HG03103 (cell line): ENCODE data around the gene GTPBP2.
"Not testable (repeated sequence)": the region's sequence is repeated elsewhere in the genome, so short reads cannot be mapped to it uniquely, and the experiment has no call there.

Experiments used
- ATAC-seq: cut with Tn5 transposase; IDR thresholded peaks from one replicate; pipeline ENCODE4 v1.9.1; 2021; ENCODE audit warnings: low read depth; ENCODE audit not compliant: unreplicated experiment

The GTPBP2 gene

GRCh38 chr6:43627008-43627825, 1.8 kb downstream of the GTPBP2 start:
- ATAC-seq, result no peak

DNA sequence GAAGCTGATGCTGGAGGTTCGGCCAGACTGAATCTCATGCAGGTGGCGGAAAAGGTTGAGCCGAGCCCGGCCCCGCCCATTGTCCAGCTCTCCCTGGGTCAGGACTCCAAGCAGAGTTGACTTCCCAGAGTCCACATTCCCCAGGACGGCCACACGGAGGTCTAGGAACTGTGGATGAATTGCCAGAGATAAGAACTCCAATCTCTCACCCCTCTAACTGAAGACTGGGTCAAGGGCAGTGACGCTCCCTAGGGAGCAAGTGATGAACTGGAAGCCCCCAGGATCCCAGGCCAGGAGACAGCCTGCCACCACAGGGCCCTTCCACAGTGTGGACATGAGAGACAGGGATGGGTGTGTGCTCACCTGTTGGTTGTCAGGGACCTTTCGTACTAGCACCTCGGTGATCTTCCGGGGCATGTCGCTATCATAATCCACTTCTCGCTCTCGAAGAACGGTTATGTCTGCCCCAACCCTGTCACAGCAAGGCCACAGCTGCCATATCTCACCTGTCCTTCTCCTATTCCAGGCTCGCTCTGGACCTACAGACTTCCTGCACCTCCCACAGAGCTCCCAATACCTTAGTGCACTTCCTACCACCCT, 3.6 kb downstream of the GTPBP2 start:
- ATAC-seq, result no peak

GRCh38 chr6:43624786-43625288, 4.2 kb downstream of the GTPBP2 start:
- no peak for ATAC-seq

- no peak for ATAC-seq
Observed at GRCh38 chr6:43623880-43624785, 4.9 kb downstream of the GTPBP2 start.

GRCh38 chr6:43622541-43622940, 6.5 kb downstream of the GTPBP2 start:
- no peak for ATAC-seq

- no peak for ATAC-seq
Observed at GRCh38 chr6:43621836-43622180, 7.3 kb downstream of the GTPBP2 start.

DNA sequence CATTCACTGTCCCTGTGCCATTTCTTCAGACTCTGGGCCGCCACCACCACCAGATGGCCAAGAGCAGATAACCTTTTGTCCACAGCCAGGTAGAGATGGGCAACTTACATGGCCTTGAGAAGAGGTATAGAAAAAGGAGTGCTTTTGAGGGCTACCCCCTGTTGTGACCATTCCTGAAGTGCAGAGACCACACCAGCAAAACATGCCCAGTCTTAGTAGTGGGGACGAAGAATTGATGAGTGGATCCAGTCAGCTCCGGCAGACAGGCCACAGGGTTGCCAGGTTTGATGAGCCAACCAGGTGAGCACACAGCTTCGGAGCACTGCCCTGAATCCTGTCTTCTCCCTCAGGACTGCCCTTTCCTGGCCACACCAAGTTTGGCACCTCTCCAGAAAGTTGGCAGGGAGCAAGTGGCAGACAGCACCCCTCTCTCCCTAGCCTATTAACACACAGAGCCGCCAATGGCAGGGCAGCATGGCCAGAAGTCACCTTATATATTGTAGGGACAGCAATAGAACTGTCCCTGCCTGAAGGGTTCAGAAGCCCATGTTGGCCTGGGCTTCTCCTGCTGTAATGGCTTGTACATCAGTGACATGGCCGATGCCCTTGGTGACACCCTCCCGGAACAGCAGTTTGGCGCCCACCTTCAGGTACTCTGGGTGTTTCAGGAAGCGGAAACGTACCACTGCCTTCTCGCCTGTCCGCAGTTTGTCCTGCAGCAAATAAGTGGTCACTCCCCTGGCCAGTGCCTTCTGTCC, 7.8 kb downstream of the GTPBP2 start:
- ATAC-seq, result no peak

DNA sequence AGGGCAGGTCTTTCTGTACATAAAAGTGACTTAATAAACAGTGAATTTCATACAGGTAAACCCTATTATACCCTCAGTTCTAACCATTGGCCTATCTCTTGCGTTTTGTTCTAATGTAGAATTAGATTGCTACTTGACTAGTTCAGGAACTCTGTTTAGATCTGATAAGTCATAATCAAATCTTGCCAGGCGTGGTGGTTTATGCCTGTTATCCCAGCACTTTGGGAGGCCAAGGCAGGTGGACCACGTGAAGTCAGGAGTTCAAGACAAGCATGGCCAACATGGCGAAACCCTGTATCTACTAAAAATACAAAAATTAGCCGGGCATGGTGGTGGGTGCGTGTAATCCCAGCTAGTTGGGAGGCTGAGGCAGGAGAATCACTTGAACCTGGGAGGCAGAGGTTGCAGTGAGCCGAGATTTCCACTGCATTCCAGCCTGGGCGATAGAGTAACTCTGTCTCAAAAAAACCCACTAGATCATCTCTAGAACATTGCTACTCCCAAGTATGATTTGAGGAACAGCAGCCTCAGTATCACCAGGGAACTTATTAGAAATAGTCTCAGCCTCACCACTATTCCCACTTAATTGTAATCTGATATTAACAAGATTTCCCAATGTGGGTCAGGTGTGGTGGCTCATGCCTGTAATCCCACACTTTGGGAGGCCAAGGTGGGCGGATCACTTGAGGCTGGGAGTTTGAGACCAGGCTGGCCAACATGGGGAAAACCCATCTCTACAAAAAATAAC, 12.2 kb downstream of the GTPBP2 start:
- no peak for ATAC-seq

GRCh38 chr6:43614396-43614730, 14.7 kb downstream of the GTPBP2 start:
- no peak for ATAC-seq

- ATAC-seq, result no peak
Observed at GRCh38 chr6:43613721-43614395, 15.2 kb downstream of the GTPBP2 start.

- no peak for ATAC-seq
Observed at GRCh38 chr6:43610431-43610830, 18.6 kb downstream of the GTPBP2 start.

GRCh38 chr6:43609402-43609801, 19.7 kb downstream of the GTPBP2 start:
- no peak for ATAC-seq

DNA sequence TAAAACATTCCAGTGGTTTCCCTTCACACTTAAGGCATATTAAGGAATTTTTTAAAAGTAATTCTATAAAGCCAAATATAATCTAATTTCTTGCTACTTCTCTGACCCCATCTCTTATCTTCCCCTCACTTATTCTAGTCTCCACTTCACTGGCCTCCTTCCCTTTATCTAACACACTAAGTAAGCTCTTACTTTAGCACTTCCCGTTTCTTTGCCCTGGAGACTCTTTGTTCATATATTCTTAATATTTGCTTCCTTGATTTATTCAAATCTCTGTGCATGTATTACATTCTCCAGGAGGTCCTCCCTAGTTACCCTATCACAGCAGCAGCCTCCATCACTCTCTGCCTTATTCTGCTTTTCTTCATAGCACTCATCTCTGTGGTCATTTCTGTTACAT, 20.3 kb downstream of the GTPBP2 start:
- no peak for ATAC-seq

GRCh38 chr6:43608310-43608763, 20.7 kb downstream of the GTPBP2 start:
- ATAC-seq, result no peak

DNA sequence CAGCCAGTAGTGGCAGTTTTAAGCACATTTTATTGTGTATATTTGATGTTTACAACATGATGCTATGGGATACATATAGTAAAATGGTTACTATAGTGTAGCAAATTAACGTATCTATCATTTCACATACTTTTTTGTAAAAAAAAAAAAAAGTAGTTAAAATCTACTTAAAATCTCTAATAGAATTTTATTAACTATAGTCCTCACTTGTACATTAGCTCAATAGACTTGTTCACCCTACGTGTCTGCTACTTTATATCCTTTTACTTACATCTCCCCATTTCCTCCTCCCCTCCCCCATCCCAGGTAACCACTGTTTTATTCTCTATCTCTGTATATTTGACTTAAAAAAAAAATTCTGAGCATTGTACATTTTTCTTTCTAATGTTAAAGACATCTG, 23.0 kb downstream of the GTPBP2 start:
- no peak for ATAC-seq

- no peak for ATAC-seq
Observed at GRCh38 chr6:43604174-43604573, 24.9 kb downstream of the GTPBP2 start.

GRCh38 chr6:43600595-43600994, 28.5 kb downstream of the GTPBP2 start:
- ATAC-seq, result no peak

DNA sequence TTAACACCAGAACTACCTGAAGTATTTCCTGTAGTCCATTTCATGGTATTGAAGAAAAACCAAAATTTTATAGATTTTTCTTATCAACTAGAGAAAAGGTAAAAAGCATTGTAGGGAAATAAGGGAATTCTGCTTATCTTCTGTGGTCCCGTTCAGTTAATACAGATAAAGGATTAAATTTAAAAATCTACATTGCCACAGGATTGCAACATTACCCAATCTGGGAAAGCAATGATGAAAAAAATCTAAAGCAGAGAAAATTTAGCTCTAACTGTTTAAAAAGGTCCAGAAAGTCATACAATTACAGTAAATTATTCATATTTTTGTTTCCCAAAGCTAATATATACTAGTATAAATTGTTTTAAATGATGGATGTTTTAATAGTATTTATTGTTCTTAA, 35.1 kb downstream of the GTPBP2 start:
- ATAC-seq, result no peak

GRCh38 chr6:43589564-43589963, 39.5 kb downstream of the GTPBP2 start:
- ATAC-seq, result not testable (repeated sequence)
